ENCODE measurements around the gene UBE2L5.

The UBE2L5 gene

GRCh38 chr13:30423891-30424290, 1.6 kb downstream of the UBE2L5 start:
- Histone ChIP-seq H3K79me1 (ENCODE audit: low read length) (no peaks in the 10 kb centered on the region), H3K79me2 (ENCODE audit: control insufficient read depth, insufficient read depth, low read length) (no peaks in the 10 kb centered on the region), H2BK120ac (ENCODE audit: low read depth, low read length) (no peak overlapping the region), H3K4ac (ENCODE audit: low read depth, low read length) (no peak overlapping the region), H2AK5ac (ENCODE audit: low read length) (no peak overlapping the region), H4K8ac (ENCODE audit: low read depth, low read length) (no peak overlapping the region), H3K27me3 (ENCODE audit: insufficient read depth, low read length, poor library complexity) (no peaks in the 10 kb centered on the region), H3K4me2 (ENCODE audit: low read length) (no peak overlapping the region), H2BK5ac (ENCODE audit: low read length) (no peak overlapping the region), H3K36me3 (ENCODE audit: control insufficient read depth, insufficient read depth, low read length) (no peaks in the 10 kb centered on the region), H3K4me1 (ENCODE audit: control insufficient read depth, low read depth, low read length) (peaks cover 3% of the 10 kb centered on the region), H4K5ac (ENCODE audit: low read length) (no peak overlapping the region), H3K4me3 (ENCODE audit: low read length) (no peak overlapping the region), H2BK15ac (replicated peaks; ENCODE audit: low read depth) (no peak overlapping the region), H3K9ac (ENCODE audit: low read length) (no peak overlapping the region), H3K56ac (ENCODE audit: low read length) (no peak overlapping the region), H3K23ac (ENCODE audit: low read length) (no peak overlapping the region), H3K18ac (ENCODE audit: low read length) (no peak overlapping the region), H3K27ac (ENCODE audit: low read depth, low read length) (no peak overlapping the region)
- no peak for DNase-seq
- no CpG with 5 or more reads among the region's 3 CpGs for WGBS (ENCODE audit: extremely low coverage, insufficient coverage, low lambda C conversion rate)

DNA sequence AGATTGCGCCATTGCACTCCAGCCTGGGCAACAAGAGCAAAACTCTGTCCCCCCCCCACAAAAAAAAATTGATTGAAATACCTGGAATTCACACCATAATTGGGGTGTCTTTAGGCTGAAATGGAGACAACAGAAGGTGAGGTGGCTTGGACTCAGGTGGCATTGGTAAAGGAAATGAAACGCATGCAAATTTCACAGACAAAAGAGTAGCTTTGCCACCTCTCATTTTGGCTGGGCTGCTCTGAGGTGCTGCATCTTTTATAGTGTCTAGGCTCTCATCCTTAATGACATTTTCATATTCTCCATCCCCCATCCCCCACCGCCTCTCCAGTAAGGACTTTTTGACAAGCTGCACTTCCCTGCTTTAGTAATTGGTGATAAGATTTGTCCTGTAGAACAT, 6.9 kb downstream of the UBE2L5 start:
- H3K18ac ChIP-seq (ENCODE audit: low read length): no peak overlapping the region
- no CpG with 5 or more reads among the region's 3 CpGs for WGBS (ENCODE audit: extremely low coverage, insufficient coverage, low lambda C conversion rate)
- H3K4me3 ChIP-seq (ENCODE audit: low read length): no peak overlapping the region
- no peak overlapping the region for H3K27ac ChIP-seq (ENCODE audit: low read depth, low read length)
- no peak overlapping the region for H2BK15ac ChIP-seq (replicated peaks; ENCODE audit: low read depth)
- H3K4me1 ChIP-seq (ENCODE audit: control insufficient read depth, low read depth, low read length): no peaks in the 10 kb centered on the region
- no peak overlapping the region for H2BK5ac ChIP-seq (ENCODE audit: low read length)
- no peak overlapping the region for H2BK120ac ChIP-seq (ENCODE audit: low read depth, low read length)
- no peaks in the 10 kb centered on the region for H3K36me3 ChIP-seq (ENCODE audit: control insufficient read depth, insufficient read depth, low read length)
- H3K56ac ChIP-seq (ENCODE audit: low read length): no peak overlapping the region
- H4K5ac ChIP-seq (ENCODE audit: low read length): no peak overlapping the region
- no peak overlapping the region for H3K4me2 ChIP-seq (ENCODE audit: low read length)
- DNase-seq: no peak
- H3K79me2 ChIP-seq (ENCODE audit: control insufficient read depth, insufficient read depth, low read length): no peaks in the 10 kb centered on the region
- no peak overlapping the region for H4K8ac ChIP-seq (ENCODE audit: low read depth, low read length)
- H3K79me1 ChIP-seq (ENCODE audit: low read length): no peaks in the 10 kb centered on the region
- no peaks in the 10 kb centered on the region for H3K27me3 ChIP-seq (ENCODE audit: insufficient read depth, low read length, poor library complexity)
- no peak overlapping the region for H3K23ac ChIP-seq (ENCODE audit: low read length)
- no peak overlapping the region for H3K9ac ChIP-seq (ENCODE audit: low read length)
- no peak overlapping the region for H3K4ac ChIP-seq (ENCODE audit: low read depth, low read length)
- H2AK5ac ChIP-seq (ENCODE audit: low read length): no peak overlapping the region

GRCh38 chr13:30429721-30430694, 7.7 kb downstream of the UBE2L5 start:
- Histone ChIP-seq H3K23ac (ENCODE audit: low read length) (no peak overlapping the region), H3K4me1 (ENCODE audit: control insufficient read depth, low read depth, low read length) (no peaks in the 10 kb centered on the region), H3K4ac (ENCODE audit: low read depth, low read length) (no peak overlapping the region), H3K79me2 (ENCODE audit: control insufficient read depth, insufficient read depth, low read length) (no peaks in the 10 kb centered on the region), H3K27me3 (ENCODE audit: insufficient read depth, low read length, poor library complexity) (no peaks in the 10 kb centered on the region), H3K9ac (ENCODE audit: low read length) (no peak overlapping the region), H3K18ac (ENCODE audit: low read length) (no peak overlapping the region), H3K27ac (ENCODE audit: low read depth, low read length) (no peak overlapping the region), H3K4me3 (ENCODE audit: low read length) (no peak overlapping the region), H4K8ac (ENCODE audit: low read depth, low read length) (no peak overlapping the region), H2AK5ac (ENCODE audit: low read length) (no peak overlapping the region), H3K56ac (ENCODE audit: low read length) (no peak overlapping the region), H2BK15ac (replicated peaks; ENCODE audit: low read depth) (no peak overlapping the region), H3K36me3 (ENCODE audit: control insufficient read depth, insufficient read depth, low read length) (no peaks in the 10 kb centered on the region), H2BK120ac (ENCODE audit: low read depth, low read length) (no peak overlapping the region), H3K79me1 (ENCODE audit: low read length) (no peaks in the 10 kb centered on the region), H2BK5ac (ENCODE audit: low read length) (no peak overlapping the region), H4K5ac (ENCODE audit: low read length) (no peak overlapping the region), H3K4me2 (ENCODE audit: low read length) (no peak overlapping the region)
- WGBS (ENCODE audit: extremely low coverage, insufficient coverage, low lambda C conversion rate): no CpG with 5 or more reads among the region's 6 CpGs
- DNase-seq: peak; percentile 50

- Histone ChIP-seq H3K79me2 (ENCODE audit: control insufficient read depth, insufficient read depth, low read length) (no peaks in the 10 kb centered on the region), H2BK5ac (ENCODE audit: low read length) (no peak overlapping the region), H3K79me1 (ENCODE audit: low read length) (no peaks in the 10 kb centered on the region), H3K27ac (ENCODE audit: low read depth, low read length) (no peak overlapping the region), H2BK120ac (ENCODE audit: low read depth, low read length) (no peak overlapping the region), H3K36me3 (ENCODE audit: control insufficient read depth, insufficient read depth, low read length) (no peaks in the 10 kb centered on the region), H3K27me3 (ENCODE audit: insufficient read depth, low read length, poor library complexity) (no peaks in the 10 kb centered on the region), H3K4me3 (ENCODE audit: low read length) (no peak overlapping the region), H3K4me2 (ENCODE audit: low read length) (no peak overlapping the region), H3K4ac (ENCODE audit: low read depth, low read length) (no peak overlapping the region), H3K23ac (ENCODE audit: low read length) (no peak overlapping the region), H2BK15ac (replicated peaks; ENCODE audit: low read depth) (no peak overlapping the region), H3K9ac (ENCODE audit: low read length) (no peak overlapping the region), H3K4me1 (ENCODE audit: control insufficient read depth, low read depth, low read length) (no peaks in the 10 kb centered on the region), H2AK5ac (ENCODE audit: low read length) (no peak overlapping the region), H3K56ac (ENCODE audit: low read length) (no peak overlapping the region), H3K18ac (ENCODE audit: low read length) (no peak overlapping the region), H4K5ac (ENCODE audit: low read length) (no peak overlapping the region), H4K8ac (ENCODE audit: low read depth, low read length) (no peak overlapping the region)
- no peak for DNase-seq
- no CpG with 5 or more reads among the region's 2 CpGs for WGBS (ENCODE audit: extremely low coverage, insufficient coverage, low lambda C conversion rate)
Observed at GRCh38 chr13:30431269-30431940, 9.1 kb downstream of the UBE2L5 start.

- Histone ChIP-seq H3K4me1 (ENCODE audit: control insufficient read depth, low read depth, low read length) (no peaks in the 10 kb centered on the region), H3K4ac (ENCODE audit: low read depth, low read length) (no peak overlapping the region), H3K4me3 (ENCODE audit: low read length) (no peak overlapping the region), H2AK5ac (ENCODE audit: low read length) (no peak overlapping the region), H3K23ac (ENCODE audit: low read length) (no peak overlapping the region), H3K56ac (ENCODE audit: low read length) (no peak overlapping the region), H4K8ac (ENCODE audit: low read depth, low read length) (no peak overlapping the region), H3K36me3 (ENCODE audit: control insufficient read depth, insufficient read depth, low read length) (no peaks in the 10 kb centered on the region), H3K27me3 (ENCODE audit: insufficient read depth, low read length, poor library complexity) (no peaks in the 10 kb centered on the region), H3K18ac (ENCODE audit: low read length) (no peak overlapping the region), H3K79me1 (ENCODE audit: low read length) (no peaks in the 10 kb centered on the region), H3K27ac (ENCODE audit: low read depth, low read length) (no peak overlapping the region), H3K79me2 (ENCODE audit: control insufficient read depth, insufficient read depth, low read length) (no peaks in the 10 kb centered on the region), H4K5ac (ENCODE audit: low read length) (no peak overlapping the region), H3K9ac (ENCODE audit: low read length) (no peak overlapping the region), H2BK15ac (replicated peaks; ENCODE audit: low read depth) (no peak overlapping the region), H3K4me2 (ENCODE audit: low read length) (no peak overlapping the region), H2BK5ac (ENCODE audit: low read length) (no peak overlapping the region), H2BK120ac (ENCODE audit: low read depth, low read length) (no peak overlapping the region)
- WGBS (ENCODE audit: extremely low coverage, insufficient coverage, low lambda C conversion rate): no CpG with 5 or more reads among the region's 3 CpGs
- DNase-seq: no peak
Observed at GRCh38 chr13:30435911-30436451, 13.7 kb downstream of the UBE2L5 start.

All from mesendoderm (in vitro differentiated cells).